Activated B cell treated with CpG ODN at 0.5 μM for 24 hours (primary cell): Measurements from ENCODE around the gene STARD4. TPM values are rescaled to one million over a fixed set of nuclear protein-coding genes. Genes with fewer than 3 reads are reported as not detected.
A peak's percentile ranks its signal among the peaks of the same experiment; 100 is the strongest.

Source experiments
- ATAC-seq: fragments of 200-7000 bp; cut with Tn5 transposase; one replicate; pipeline ENCODE4 v1.10.0; 2021; ENCODE audit warnings: low read depth, mild to moderate bottlenecking, moderate library complexity
- CTCF ChIA-PET: fragments of 350-600 bp; sonication (Branson Sonifier 250); formaldehyde crosslinking; loops from one replicate; lab custom pipeline; 2021; ENCODE audit warnings: antibody characterized with exemption; lab: Charles Lee
- POLR2A ChIA-PET: fragments of 350-600 bp; sonication (Branson Sonifier 250); formaldehyde crosslinking; loops from one replicate; lab custom pipeline; 2021; ENCODE audit warnings: antibody characterized with exemption; lab: Charles Lee
- DNase-seq: peaks from one replicate; pipeline ENCODE4 v3.0.0; 2022
- H3K27ac Mint-ChIP-seq: one replicate; pipeline ENCODE4 v1.8.0; 2020; ENCODE audit warnings: mixed read lengths
- H3K27me3 Mint-ChIP-seq: one replicate; pipeline ENCODE4 v1.8.0; 2021; ENCODE audit warnings: mixed read lengths
- H3K36me3 Mint-ChIP-seq: one replicate; pipeline ENCODE4 v1.8.0; 2021; ENCODE audit warnings: low read depth, mixed read lengths
- H3K4me1 Mint-ChIP-seq: one replicate; pipeline ENCODE4 v1.8.0; 2021; ENCODE audit warnings: mixed read lengths
- H3K4me3 Mint-ChIP-seq: one replicate; pipeline ENCODE4 v1.8.0; 2020; ENCODE audit warnings: mild to moderate bottlenecking, mixed read lengths
- H3K9me3 Mint-ChIP-seq: one replicate; pipeline ENCODE4 v1.8.0; 2020; ENCODE audit warnings: mixed read lengths
- CTCF ChIP-seq: fragments of 200-600 bp; IDR thresholded peaks from one replicate; pipeline ENCODE4 v1.8.0; 2022; ENCODE audit warnings: antibody characterized with exemption, mild to moderate bottlenecking
- intact Hi-C: fragments of 100-400 bp; cut with micrococcal nuclease; formaldehyde crosslinking; loops from one replicate; pipeline ENCODE4 v1.15.1; 2024
- total RNA-seq: library from RNA; stranded (reverse); gene quantifications from 2 replicates; pipeline ENCODE4 v1.2.3, GENCODE V29; 2022

STARD4 gene
- total RNA-seq, 1 donor from 2014 or later = 40.3 TPM

- Mint-ChIP-seq H3K36me3 (no peaks in the 10 kb centered on the region), H3K27ac (no peak overlapping the region), H3K4me1 (peaks cover 4% of the 10 kb centered on the region), H3K4me3 (no peak overlapping the region), H3K9me3 (no peaks in the 10 kb centered on the region), H3K27me3 (peaks cover 4% of the 10 kb centered on the region)
- ChIA-PET CTCF (interaction anchor here (0.5 to 4.2 kb wide), 14 partner anchors 8 to 603 kb away, joined by 3 to 38 read pairs (median 3); no protein-coding TSS in a partner anchor), POLR2A (interaction anchor here (0.6 kb wide), 1 partner anchor 205 kb away, joined by 14 read pairs; the partner anchor contains the start of gene NREP)
- no peak for TF ChIP-seq CTCF
- no peak for ATAC-seq
- intact Hi-C loops = loop anchor here (2.0 to 10.0 kb wide), 3 partner anchors 38 to 206 kb away; partner anchors contain the start of genes NREP and STARD4
- no peak for DNase-seq
Observed at GRCh38 chr5:111551161-111551560, 38.8 kb upstream of the STARD4 start.

GRCh38 chr5:111550282-111551020, 38.1 kb upstream of the STARD4 start:
- no peaks in the 10 kb centered on the region for H3K36me3 Mint-ChIP-seq
- ChIA-PET CTCF (interaction anchor here (0.5 to 4.2 kb wide), 14 partner anchors 9 to 604 kb away, joined by 3 to 38 read pairs (median 3); no protein-coding TSS in a partner anchor), POLR2A (interaction anchor here (0.6 kb wide), 1 partner anchor 206 kb away, joined by 14 read pairs; the partner anchor contains the start of gene NREP)
- peaks cover 5% of the 10 kb centered on the region for H3K27me3 Mint-ChIP-seq
- no peaks in the 10 kb centered on the region for H3K9me3 Mint-ChIP-seq
- H3K4me3 Mint-ChIP-seq = no peak overlapping the region
- intact Hi-C loops = loop anchor here (1.0 to 10.0 kb wide), 6 partner anchors 38 to 597 kb away; partner anchors contain the start of genes NREP and STARD4
- H3K27ac Mint-ChIP-seq = no peak overlapping the region
- H3K4me1 Mint-ChIP-seq = peaks cover 4% of the 10 kb centered on the region
- peak; percentile 25 for TF ChIP-seq CTCF
- DNase-seq = peak; percentile 27
- peak; percentile 76 for ATAC-seq

- H3K36me3 Mint-ChIP-seq = no peaks in the 10 kb centered on the region
- ChIA-PET CTCF (no interaction called here), POLR2A (no interaction called here)
- no peak for TF ChIP-seq CTCF
- H3K27ac Mint-ChIP-seq = no peak overlapping the region
- ATAC-seq = no peak
- H3K4me1 Mint-ChIP-seq = peaks cover 4% of the 10 kb centered on the region
- no peaks in the 10 kb centered on the region for H3K9me3 Mint-ChIP-seq
- peaks cover 9% of the 10 kb centered on the region for H3K27me3 Mint-ChIP-seq
- intact Hi-C loops = no loop called here
- no peak overlapping the region for H3K4me3 Mint-ChIP-seq
- no peak for DNase-seq
Observed at GRCh38 chr5:111548992-111549649, 36.8 kb upstream of the STARD4 start.

DNA sequence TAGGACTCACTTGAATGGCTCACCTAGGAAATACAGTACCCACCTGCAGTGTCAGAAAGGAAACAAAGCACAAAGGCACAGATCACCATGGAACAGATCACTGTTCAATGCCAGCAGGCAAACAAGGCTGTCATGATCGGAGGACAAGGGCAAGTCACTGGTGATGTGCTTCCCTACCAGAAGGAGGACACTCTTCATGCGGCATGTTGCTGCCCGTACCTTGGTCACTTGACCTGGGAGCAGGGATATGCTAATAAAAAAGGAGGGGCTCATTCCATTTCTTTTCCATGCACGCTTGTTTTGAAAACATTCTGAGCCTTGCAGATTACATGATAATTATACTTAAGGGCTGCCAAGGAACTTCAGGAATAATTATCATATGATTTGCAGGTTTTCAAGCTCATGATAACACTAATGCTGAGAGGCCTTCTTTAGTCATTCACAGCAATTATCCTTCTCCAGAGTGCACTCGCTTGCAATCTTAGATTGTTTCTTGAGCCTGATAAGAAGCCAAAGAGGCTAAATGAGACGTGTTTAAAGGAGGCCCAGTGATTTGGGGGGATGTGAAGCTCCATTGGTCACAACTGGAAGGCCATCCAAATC, 36.1 kb upstream of the STARD4 start:
- Mint-ChIP-seq H3K27me3 (peaks cover 9% of the 10 kb centered on the region), H3K27ac (no peak overlapping the region), H3K36me3 (no peaks in the 10 kb centered on the region), H3K9me3 (no peaks in the 10 kb centered on the region), H3K4me1 (peaks cover 4% of the 10 kb centered on the region), H3K4me3 (no peak overlapping the region)
- intact Hi-C loops = no loop called here
- ATAC-seq (no peak), DNase-seq (no peak)
- no peak for TF ChIP-seq CTCF
- ChIA-PET POLR2A (no interaction called here), CTCF (interaction anchor here (1.7 to 2.1 kb wide), 2 partner anchors 17 to 599 kb away, joined by 4 to 6 read pairs; no protein-coding TSS in a partner anchor)
